Parathyroid adenoma (tissue), 2 donors: ENCODE results near the gene AUTS2.

ENCODE experiments used
- H2AFZ ChIP-seq: fragments of 300-600 bp; sonication (generic); one replicate; pipeline ENCODE4 v1.7.0; 2017; ENCODE audit warnings: antibody characterized with exemption, mild to moderate bottlenecking
- H3K27ac ChIP-seq: fragments of 300-600 bp; sonication (generic); one replicate; pipeline ENCODE4 v1.7.0; 2017
- H3K27me3 ChIP-seq: fragments of 300-600 bp; sonication (generic); one replicate; pipeline ENCODE4 v1.7.0; 2017; ENCODE audit warnings: low read length; ENCODE audit not compliant: control insufficient read depth, insufficient read depth
- H3K36me3 ChIP-seq: fragments of 300-600 bp; sonication (generic); one replicate; pipeline ENCODE4 v1.7.0; 2017; ENCODE audit warnings: low read length; ENCODE audit not compliant: control insufficient read depth, insufficient read depth
- H3K4me1 ChIP-seq: fragments of 300-600 bp; sonication (generic); one replicate; pipeline ENCODE4 v1.7.0; 2017; ENCODE audit warnings: control low read depth
- H3K4me2 ChIP-seq: fragments of 300-600 bp; sonication (generic); one replicate; pipeline ENCODE4 v1.7.0; 2017; ENCODE audit warnings: low read length
- H3K4me3 ChIP-seq: fragments of 300-600 bp; sonication (generic); one replicate; pipeline ENCODE4 v1.7.0; 2017; ENCODE audit warnings: low read depth, low read length
- H3K79me2 ChIP-seq: fragments of 300-600 bp; sonication (generic); one replicate; pipeline ENCODE4 v1.7.0; 2017; ENCODE audit warnings: control low read depth
- H3K9ac ChIP-seq: fragments of 300-600 bp; sonication (generic); one replicate; pipeline ENCODE4 v1.7.0; 2017; ENCODE audit warnings: mild to moderate bottlenecking
- H3K9me3 ChIP-seq: fragments of 300-600 bp; sonication (generic); one replicate; pipeline ENCODE4 v1.7.0; 2017; ENCODE audit warnings: low read length; ENCODE audit not compliant: control insufficient read depth
- TF ChIP-seq, protein P1 (sequence below): fragments of 300-600 bp; sonication (generic); IDR thresholded peaks from one replicate; pipeline ENCODE4 v1.7.0; 2017; ENCODE audit warnings: antibody characterized with exemption, mild to moderate bottlenecking
- donor health status: primary hyperparathyroidism.

The AUTS2 gene

DNA sequence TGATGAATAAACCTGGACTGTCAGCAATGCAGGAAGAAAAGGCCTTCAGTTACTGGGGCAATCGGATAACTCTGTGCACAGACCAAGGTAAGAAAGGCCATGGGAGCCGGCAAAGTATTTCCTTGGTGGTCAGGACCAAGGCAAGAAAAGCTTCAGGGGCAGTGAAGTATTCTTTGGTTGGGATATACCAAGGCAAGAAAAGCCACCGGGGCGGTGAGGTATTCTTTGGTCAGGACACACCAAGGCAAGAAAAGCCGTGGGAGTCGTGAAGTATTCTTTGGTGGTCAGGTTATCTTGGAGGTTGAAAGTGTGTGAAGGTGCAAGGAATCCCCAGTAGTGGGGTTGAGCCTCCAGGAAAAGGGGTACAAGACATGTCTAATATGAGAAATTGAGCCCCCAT lies 1238.7 kb downstream of the AUTS2 start:
- H3K9ac ChIP-seq: no peak overlapping the region
- no peaks in the 10 kb centered on the region for H3K4me1 ChIP-seq
- no peak overlapping the region for H3K27ac ChIP-seq
- H3K79me2 ChIP-seq: no peaks in the 10 kb centered on the region
- no peaks in the 10 kb centered on the region for H3K27me3 ChIP-seq
- TF ChIP-seq, protein P1, sequence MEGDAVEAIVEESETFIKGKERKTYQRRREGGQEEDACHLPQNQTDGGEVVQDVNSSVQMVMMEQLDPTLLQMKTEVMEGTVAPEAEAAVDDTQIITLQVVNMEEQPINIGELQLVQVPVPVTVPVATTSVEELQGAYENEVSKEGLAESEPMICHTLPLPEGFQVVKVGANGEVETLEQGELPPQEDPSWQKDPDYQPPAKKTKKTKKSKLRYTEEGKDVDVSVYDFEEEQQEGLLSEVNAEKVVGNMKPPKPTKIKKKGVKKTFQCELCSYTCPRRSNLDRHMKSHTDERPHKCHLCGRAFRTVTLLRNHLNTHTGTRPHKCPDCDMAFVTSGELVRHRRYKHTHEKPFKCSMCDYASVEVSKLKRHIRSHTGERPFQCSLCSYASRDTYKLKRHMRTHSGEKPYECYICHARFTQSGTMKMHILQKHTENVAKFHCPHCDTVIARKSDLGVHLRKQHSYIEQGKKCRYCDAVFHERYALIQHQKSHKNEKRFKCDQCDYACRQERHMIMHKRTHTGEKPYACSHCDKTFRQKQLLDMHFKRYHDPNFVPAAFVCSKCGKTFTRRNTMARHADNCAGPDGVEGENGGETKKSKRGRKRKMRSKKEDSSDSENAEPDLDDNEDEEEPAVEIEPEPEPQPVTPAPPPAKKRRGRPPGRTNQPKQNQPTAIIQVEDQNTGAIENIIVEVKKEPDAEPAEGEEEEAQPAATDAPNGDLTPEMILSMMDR: no peak
- H3K36me3 ChIP-seq: no peaks in the 10 kb centered on the region
- H3K4me2 ChIP-seq: no peak overlapping the region
- H3K4me3 ChIP-seq: no peak overlapping the region
- H3K9me3 ChIP-seq: no peaks in the 10 kb centered on the region
- H2AFZ ChIP-seq: no peak overlapping the region

GRCh38 chr7:70837589-70837988 lies 1239.3 kb downstream of the AUTS2 start:
- no peak overlapping the region for H3K27ac ChIP-seq
- no peaks in the 10 kb centered on the region for H3K27me3 ChIP-seq
- H3K36me3 ChIP-seq: no peaks in the 10 kb centered on the region
- no peak overlapping the region for H3K4me2 ChIP-seq
- no peak overlapping the region for H3K9ac ChIP-seq
- H3K79me2 ChIP-seq: no peaks in the 10 kb centered on the region
- no peak overlapping the region for H2AFZ ChIP-seq
- TF ChIP-seq, protein P1: no peak
- H3K4me1 ChIP-seq: no peaks in the 10 kb centered on the region
- H3K4me3 ChIP-seq: no peak overlapping the region
- H3K9me3 ChIP-seq: no peaks in the 10 kb centered on the region

- TF ChIP-seq, protein P1: no peak
- Histone ChIP-seq H2AFZ (no peak overlapping the region), H3K36me3 (no peaks in the 10 kb centered on the region), H3K4me1 (no peaks in the 10 kb centered on the region), H3K4me3 (no peak overlapping the region), H3K27me3 (no peaks in the 10 kb centered on the region), H3K79me2 (no peaks in the 10 kb centered on the region), H3K27ac (no peak overlapping the region), H3K4me2 (no peak overlapping the region), H3K9me3 (no peaks in the 10 kb centered on the region), H3K9ac (no peak overlapping the region)
Measured at GRCh38 chr7:70838292-70838907, 1240.1 kb downstream of the AUTS2 start.
